Measurements from ENCODE around the gene MYO1D.

- TF ChIP-seq CTCF (IDR thresholded peaks at IDR 0.05) (no peak), POLR2A (IDR thresholded peaks at IDR 0.05) (no peak)
Measured at GRCh38 chr17:32490101-32490482, 386.8 kb downstream of the MYO1D start.
